ENCODE measurements around the gene CIB1.

DNA sequence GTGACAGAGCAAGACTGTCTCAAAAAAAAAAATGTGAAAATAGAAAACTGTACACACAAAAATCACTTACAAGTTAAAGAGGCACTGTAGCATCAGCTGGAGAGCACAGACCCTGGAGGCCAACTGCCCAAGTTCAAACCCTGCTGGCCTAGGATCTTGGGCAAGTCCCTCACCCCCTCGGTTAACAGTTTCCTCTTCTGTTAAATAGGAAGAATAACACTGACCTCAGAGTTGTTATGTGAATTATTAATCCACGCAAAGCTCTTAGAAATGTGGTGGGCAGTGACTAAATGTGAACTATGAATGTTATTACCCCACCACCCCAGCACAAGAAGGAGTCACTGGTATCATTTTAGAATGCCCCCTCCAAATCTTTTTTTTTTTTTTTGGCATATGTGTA lies 11.2 kb downstream of the CIB1 start:
- no peak for TF ChIP-seq EZH2 (IDR thresholded peaks at IDR 0.05; ENCODE audit: borderline replicate concordance)
- TF ChIP-seq, protein P1, sequence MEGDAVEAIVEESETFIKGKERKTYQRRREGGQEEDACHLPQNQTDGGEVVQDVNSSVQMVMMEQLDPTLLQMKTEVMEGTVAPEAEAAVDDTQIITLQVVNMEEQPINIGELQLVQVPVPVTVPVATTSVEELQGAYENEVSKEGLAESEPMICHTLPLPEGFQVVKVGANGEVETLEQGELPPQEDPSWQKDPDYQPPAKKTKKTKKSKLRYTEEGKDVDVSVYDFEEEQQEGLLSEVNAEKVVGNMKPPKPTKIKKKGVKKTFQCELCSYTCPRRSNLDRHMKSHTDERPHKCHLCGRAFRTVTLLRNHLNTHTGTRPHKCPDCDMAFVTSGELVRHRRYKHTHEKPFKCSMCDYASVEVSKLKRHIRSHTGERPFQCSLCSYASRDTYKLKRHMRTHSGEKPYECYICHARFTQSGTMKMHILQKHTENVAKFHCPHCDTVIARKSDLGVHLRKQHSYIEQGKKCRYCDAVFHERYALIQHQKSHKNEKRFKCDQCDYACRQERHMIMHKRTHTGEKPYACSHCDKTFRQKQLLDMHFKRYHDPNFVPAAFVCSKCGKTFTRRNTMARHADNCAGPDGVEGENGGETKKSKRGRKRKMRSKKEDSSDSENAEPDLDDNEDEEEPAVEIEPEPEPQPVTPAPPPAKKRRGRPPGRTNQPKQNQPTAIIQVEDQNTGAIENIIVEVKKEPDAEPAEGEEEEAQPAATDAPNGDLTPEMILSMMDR (IDR thresholded peaks at IDR 0.05; ENCODE audit: poor library complexity): no peak
